Adrenal gland (tissue), 5 donors: ENCODE measurements around the gene PTPRN2.
"Not testable (repeated sequence)": the region's sequence is repeated elsewhere in the genome, so short reads cannot be mapped to it uniquely, and the experiment has no call there.

Experiments used
- CTCF ChIP-seq, 6 experiments: fragments of 450-650 bp in 4 of 6; fragments of 200-600 bp in 2 of 6; sonication (generic) in 1 of 6; IDR thresholded peaks; 1 replicate in 5 of 6; 2 replicates in 1 of 6; pipeline versions ENCODE4 v1.5.1 to v1.8.0; 2016 to 2021; ENCODE audit warnings: antibody characterized with exemption in 6 of 6, mild to moderate bottlenecking in 2 of 6, moderate library complexity in 1 of 6
- POLR2A ChIP-seq, 2 donors: fragments of 450-650 bp; IDR thresholded peaks; one replicate each; pipeline ENCODE4 v1.6.1; 2017; ENCODE audit warnings: antibody characterized with exemption in 2 of 2, mild to moderate bottlenecking in 2 of 2, moderate library complexity in 1 of 2
- donor health status: DM: no; HTN: no; CAD: no.

GRCh38 chr7:157901816-157902610 lies 685.6 kb downstream of the PTPRN2 start:
- not testable (repeated sequence) for TF ChIP-seq CTCF, POLR2A (IDR thresholded peaks at IDR 0.05)
